GM18870 (cell line): Measurements from ENCODE around the gene HSPA12A.

Experiments used
- ATAC-seq: cut with Tn5 transposase; IDR thresholded peaks from one replicate; pipeline ENCODE4 v1.9.1; 2021; ENCODE audit warnings: moderate library complexity; ENCODE audit not compliant: unreplicated experiment

The HSPA12A gene

GRCh38 chr10:116694243-116694926 lies 48.0 kb downstream of the HSPA12A start:
- no peak for ATAC-seq

GRCh38 chr10:116692225-116692624 lies 50.1 kb downstream of the HSPA12A start:
- no peak for ATAC-seq

GRCh38 chr10:116691635-116692034 lies 50.7 kb downstream of the HSPA12A start:
- no peak for ATAC-seq

GRCh38 chr10:116690356-116691322 lies 51.7 kb downstream of the HSPA12A start:
- ATAC-seq = no peak

GRCh38 chr10:116689744-116690143 lies 52.6 kb downstream of the HSPA12A start:
- ATAC-seq = no peak

- no peak for ATAC-seq
Observed at GRCh38 chr10:116688741-116689495, 53.4 kb downstream of the HSPA12A start.

- ATAC-seq = no peak
Observed at GRCh38 chr10:116688241-116688711, 54.1 kb downstream of the HSPA12A start.

- no peak for ATAC-seq
Observed at GRCh38 chr10:116687633-116688032, 54.7 kb downstream of the HSPA12A start.

GRCh38 chr10:116686632-116687031 lies 55.7 kb downstream of the HSPA12A start:
- no peak for ATAC-seq

GRCh38 chr10:116685807-116686206 lies 56.6 kb downstream of the HSPA12A start:
- no peak for ATAC-seq

- no peak for ATAC-seq
Observed at GRCh38 chr10:116684781-116685180, 57.6 kb downstream of the HSPA12A start.

- ATAC-seq = no peak
Observed at GRCh38 chr10:116683821-116684220, 58.5 kb downstream of the HSPA12A start.

- ATAC-seq = no peak
Observed at GRCh38 chr10:116683166-116683565, 59.2 kb downstream of the HSPA12A start.

GRCh38 chr10:116679351-116679750 lies 63.0 kb downstream of the HSPA12A start:
- no peak for ATAC-seq

GRCh38 chr10:116676633-116677032 lies 65.7 kb downstream of the HSPA12A start:
- no peak for ATAC-seq

- ATAC-seq = no peak
Observed at GRCh38 chr10:116676118-116676517, 66.2 kb downstream of the HSPA12A start.

GRCh38 chr10:116674901-116675423 lies 67.4 kb downstream of the HSPA12A start:
- no peak for ATAC-seq

GRCh38 chr10:116673866-116674265 lies 68.5 kb downstream of the HSPA12A start:
- no peak for ATAC-seq

- no peak for ATAC-seq
Observed at GRCh38 chr10:116672891-116673290, 69.5 kb downstream of the HSPA12A start.

GRCh38 chr10:116671274-116671926 lies 71.0 kb downstream of the HSPA12A start:
- ATAC-seq = no peak
